Heart right ventricle (tissue), 16 donors: ENCODE results near the gene SLC38A3. TPM values are rescaled to one million over a fixed set of nuclear protein-coding genes. Genes with fewer than 3 reads are reported as not detected.

Experiments
- ATAC-seq, 8 donors: fragments of 200-7000 bp; cut with Tn5 transposase; one replicate each; pipeline ENCODE4 v1.9.1; 2020; ENCODE audit warnings: mild to moderate bottlenecking in 8 of 8, moderate library complexity in 8 of 8, moderate number of reproducible peaks in 1 of 8
- DNase-seq, 2 donors: peaks; one replicate each; pipeline ENCODE4 v3.0.0-alpha.2; 2020
- H3K27ac ChIP-seq, 10 donors: fragments of 200-600 bp; sonication (generic) in 2 of 10; one replicate each; pipeline versions ENCODE4 v1.5.0 to v1.8.0; 2020 to 2022; ENCODE audit warnings: mild to moderate bottlenecking in 3 of 10
- H3K27me3 ChIP-seq, 7 donors: fragments of 200-600 bp; one replicate each; pipeline ENCODE4 v1.8.0; 2021 to 2022; ENCODE audit warnings: mild to moderate bottlenecking in 2 of 7
- H3K36me3 ChIP-seq, 9 donors: fragments of 200-600 bp; sonication (generic) in 1 of 9; one replicate each; pipeline versions ENCODE4 v1.5.0 to v1.8.0; 2020 to 2022; ENCODE audit warnings: mild to moderate bottlenecking in 2 of 9
- H3K4me1 ChIP-seq, 9 donors: fragments of 200-600 bp; sonication (generic) in 1 of 9; one replicate each; pipeline versions ENCODE4 v1.5.0 to v1.8.0; 2020 to 2022; ENCODE audit warnings: mild to moderate bottlenecking in 4 of 9
- H3K4me3 ChIP-seq, 10 donors: fragments of 200-600 bp; sonication (generic) in 2 of 10; one replicate each; pipeline versions ENCODE4 v1.5.0 to v1.8.0; 2020 to 2022; ENCODE audit warnings: mild to moderate bottlenecking in 7 of 10, moderate library complexity in 2 of 10
- H3K9me3 ChIP-seq, 11 donors: fragments of 200-600 bp in 10 of 11; sonication (generic) in 2 of 11; one replicate each; pipeline versions ENCODE4 v1.5.0 to v1.8.0; 2013 to 2022; ENCODE audit warnings: mild to moderate bottlenecking in 2 of 11, control low read depth in 1 of 11, moderate library complexity in 1 of 11
- WGBS, 2 donors: extraction: QIAGEN DNeasy Blood & Tissue Kit; methylation state at CpG; one replicate each; pipeline ENCODE4 v1.1.7; 2013; ENCODE audit warnings: inconsistent platforms in 1 of 2; 5-methylcytosine and 5-hydroxymethylcytosine counted together
- intact Hi-C, 10 donors: fragments of 100-400 bp; cut with DNase I; formaldehyde crosslinking; loops; one replicate each; pipeline versions ENCODE4 v1.11.1 to v1.14.2; 2022
- polyA plus RNA-seq, 2 donors: library from polyadenylated mRNA; stranded (reverse); fragments of 200-250 nt; gene quantifications; one replicate each; pipeline ENCODE4 v1.2.3, GENCODE V29; 2013
- total RNA-seq, 10 donors: library from RNA; stranded (reverse); fragmentation: NEBNext Ultra II Directional in 3 of 10; extraction: Animal tissue kit (Norgen Biotek cat#: 25700) in 3 of 10; gene quantifications; one replicate each; pipeline versions ENCODE4 v1.2.1 to v1.2.4, GENCODE V29; 2021 to 2023
- TF ChIP-seq, protein P1 (sequence below), 9 donors: fragments of 200-600 bp; sonication (generic) in 2 of 9; IDR thresholded peaks; one replicate each; pipeline versions ENCODE4 v1.5.0 to v1.8.0; 2021 to 2022; ENCODE audit warnings: antibody characterized with exemption in 9 of 9, mild to moderate bottlenecking in 5 of 9, moderate library complexity in 1 of 9
- donor health status: Arrhythmogenic right ventricular cardiomyopathy.
- donor health status: ischemic (EF 13 %, LVEDD 7.1; RV severe dilation, severe dysfunction).
- donor health status: healthy with polysubstance abuse.
- donor health status: DM: no; HTN: yes; CAD: no.
- donor health status: DM: no; HTN: no; CAD: no.
- donor health status: ischemic (EF 25% LVEDD 6.9; RV normal size, moderate dysfunction).
- donor health status: ischemic (EF 25% LVEDD 5.7; RV mildly dilated, moderate dysfunction).
- donor health status: healthy.
- donor health status: DM: yes; HTN: yes; CAD: no.
- donor health status: Ischemic cardiomyopathy.
- donor health status: ischemic (EF 35%, LVEDD 5.7; RV mildly dilated, moderate dysfunction).
- donor health status: nonischemic (EF 11% LVEDD 7.7; RV severe dilation, severe dysfunction).
- donor health status: DM: yes; HTN: yes; CAD: no.
- donor health status: PGD.
- donor health status: ischemic (EF 29% LVEDD 5.4; RV normal size, mild dysfunction).
- donor health status: nonischemic (EF 23%, LVEDD 6.1; RV moderate dilation, normal function).

Gene SLC38A3
- total and polyA plus RNA-seq, 12 donors, result 1.4 to 16.4 (median 11.2) TPM

GRCh38 chr3:50192689-50193141 lies 12.4 kb upstream of the SLC38A3 start:
- peaks cover 0 to 1% (median 0%) of the 10 kb centered on the region in 9 donors for H3K36me3 ChIP-seq
- peaks cover 17 to 44% (median 31%) of the 10 kb centered on the region in 7 donors for H3K27me3 ChIP-seq
- intact Hi-C loops, result loop anchor here in 7 of 10 donors (1.0 to 5.0 kb wide), 6 partner anchors 34 to 82 kb away; no protein-coding TSS in a partner anchor
- DNase-seq (peak; percentile 61 to 74), ATAC-seq (peak in 4 of 8 donors; percentile 22 to 43 (median 33))
- no peak overlapping the region for H3K4me3 ChIP-seq
- no peak overlapping the region for H3K27ac ChIP-seq
- TF ChIP-seq, protein P1, sequence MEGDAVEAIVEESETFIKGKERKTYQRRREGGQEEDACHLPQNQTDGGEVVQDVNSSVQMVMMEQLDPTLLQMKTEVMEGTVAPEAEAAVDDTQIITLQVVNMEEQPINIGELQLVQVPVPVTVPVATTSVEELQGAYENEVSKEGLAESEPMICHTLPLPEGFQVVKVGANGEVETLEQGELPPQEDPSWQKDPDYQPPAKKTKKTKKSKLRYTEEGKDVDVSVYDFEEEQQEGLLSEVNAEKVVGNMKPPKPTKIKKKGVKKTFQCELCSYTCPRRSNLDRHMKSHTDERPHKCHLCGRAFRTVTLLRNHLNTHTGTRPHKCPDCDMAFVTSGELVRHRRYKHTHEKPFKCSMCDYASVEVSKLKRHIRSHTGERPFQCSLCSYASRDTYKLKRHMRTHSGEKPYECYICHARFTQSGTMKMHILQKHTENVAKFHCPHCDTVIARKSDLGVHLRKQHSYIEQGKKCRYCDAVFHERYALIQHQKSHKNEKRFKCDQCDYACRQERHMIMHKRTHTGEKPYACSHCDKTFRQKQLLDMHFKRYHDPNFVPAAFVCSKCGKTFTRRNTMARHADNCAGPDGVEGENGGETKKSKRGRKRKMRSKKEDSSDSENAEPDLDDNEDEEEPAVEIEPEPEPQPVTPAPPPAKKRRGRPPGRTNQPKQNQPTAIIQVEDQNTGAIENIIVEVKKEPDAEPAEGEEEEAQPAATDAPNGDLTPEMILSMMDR (IDR thresholded peaks at IDR 0.05), result peak; percentile 84 to 93 (median 88)
- peaks cover 0 to 28% (median 21%) of the 10 kb centered on the region in 9 donors for H3K4me1 ChIP-seq
- WGBS, 2 donors, result 10 to 11% methylated on average over 21 of the region's 21 CpGs
- no peaks in the 10 kb centered on the region for H3K9me3 ChIP-seq

DNA sequence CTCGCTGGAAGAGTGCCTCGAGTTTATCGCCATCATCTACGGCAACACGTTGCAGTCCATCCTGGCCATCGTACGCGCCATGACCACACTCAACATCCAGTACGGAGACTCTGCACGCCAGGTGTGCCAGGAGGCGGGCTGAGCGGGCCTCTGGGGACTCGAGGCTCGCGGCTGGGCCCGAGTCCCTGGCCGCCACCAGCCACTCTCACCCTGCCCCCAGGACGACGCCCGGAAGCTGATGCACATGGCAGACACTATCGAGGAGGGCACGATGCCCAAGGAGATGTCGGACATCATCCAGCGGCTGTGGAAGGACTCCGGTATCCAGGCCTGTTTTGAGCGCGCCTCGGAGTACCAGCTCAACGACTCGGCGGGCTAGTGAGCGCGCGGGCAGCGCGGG lies 11.8 kb upstream of the SLC38A3 start:
- intact Hi-C loops, result loop anchor here in 4 of 10 donors (2.0 to 5.0 kb wide), 4 partner anchors 34 to 82 kb away; no protein-coding TSS in a partner anchor
- H3K36me3 ChIP-seq, result no peaks in the 10 kb centered on the region
- no peak overlapping the region for H3K4me3 ChIP-seq
- ATAC-seq (no peak), DNase-seq (no peak)
- H3K27ac ChIP-seq, result no peak overlapping the region
- H3K4me1 ChIP-seq, result peaks cover 0 to 28% (median 21%) of the 10 kb centered on the region in 9 donors
- H3K27me3 ChIP-seq, result peaks cover 17 to 47% (median 35%) of the 10 kb centered on the region in 7 donors
- WGBS, 2 donors, result 40 to 46% methylated on average over 36 of the region's 36 CpGs
- no peaks in the 10 kb centered on the region for H3K9me3 ChIP-seq
- TF ChIP-seq, protein P1 (IDR thresholded peaks at IDR 0.05), result no peak

GRCh38 chr3:50193746-50194127 lies 11.3 kb upstream of the SLC38A3 start:
- no peaks in the 10 kb centered on the region for H3K9me3 ChIP-seq
- 23 to 24% methylated on average over 33 to 34 of the region's 34 CpGs for WGBS, 2 donors
- H3K4me1 ChIP-seq, result peaks cover 0 to 28% (median 21%) of the 10 kb centered on the region in 9 donors
- no peak overlapping the region for H3K4me3 ChIP-seq
- intact Hi-C loops, result loop anchor here (1.0 to 5.0 kb wide), 7 partner anchors 31 to 81 kb away; no protein-coding TSS in a partner anchor
- TF ChIP-seq, protein P1 (IDR thresholded peaks at IDR 0.05), result no peak
- no peak overlapping the region for H3K27ac ChIP-seq
- H3K36me3 ChIP-seq, result no peaks in the 10 kb centered on the region
- DNase-seq (no peak), ATAC-seq (no peak)
- H3K27me3 ChIP-seq, result peaks cover 17 to 52% (median 36%) of the 10 kb centered on the region in 7 donors

DNA sequence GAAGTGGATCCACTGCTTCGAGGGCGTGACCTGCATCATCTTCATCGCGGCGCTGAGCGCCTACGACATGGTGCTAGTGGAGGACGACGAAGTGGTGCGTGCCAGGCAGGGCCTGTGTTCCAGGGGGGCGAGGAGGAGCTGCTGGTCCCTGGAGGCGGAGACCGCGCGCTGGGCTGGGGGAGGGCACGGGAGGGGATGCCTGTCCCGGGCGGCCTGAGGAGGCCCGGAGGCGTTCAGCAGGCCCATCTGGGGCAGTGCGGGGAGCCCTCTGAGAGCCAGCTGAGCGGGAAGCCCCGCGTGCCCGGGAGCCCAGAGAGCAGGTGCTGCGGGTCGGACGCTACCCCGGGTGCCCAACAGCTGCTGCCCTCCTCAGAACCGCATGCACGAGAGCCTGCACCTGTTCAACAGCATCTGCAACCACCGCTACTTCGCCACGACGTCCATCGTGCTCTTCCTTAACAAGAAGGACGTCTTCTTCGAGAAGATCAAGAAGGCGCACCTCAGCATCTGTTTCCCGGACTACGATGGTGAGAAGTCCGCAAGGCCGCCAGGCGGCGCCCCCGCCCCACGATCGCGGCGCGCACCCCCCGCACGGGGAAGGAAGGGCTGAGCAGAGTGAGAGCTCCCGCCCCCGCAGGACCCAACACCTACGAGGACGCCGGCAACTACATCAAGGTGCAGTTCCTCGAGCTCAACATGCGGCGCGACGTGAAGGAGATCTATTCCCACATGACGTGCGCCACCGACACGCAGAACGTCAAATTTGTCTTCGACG lies 10.8 kb upstream of the SLC38A3 start:
- H3K36me3 ChIP-seq, result no peaks in the 10 kb centered on the region
- no peak overlapping the region for H3K27ac ChIP-seq
- ATAC-seq (peak; percentile 56 to 81 (median 77)), DNase-seq (peak; percentile 63 to 78)
- intact Hi-C loops, result loop anchor here in 9 of 10 donors (1.0 to 5.0 kb wide), 6 partner anchors 30 to 78 kb away; no protein-coding TSS in a partner anchor
- H3K9me3 ChIP-seq, result no peaks in the 10 kb centered on the region
- 10% methylated on average over 69 to 70 of the region's 70 CpGs for WGBS, 2 donors
- peaks cover 17 to 56% (median 36%) of the 10 kb centered on the region in 7 donors for H3K27me3 ChIP-seq
- H3K4me1 ChIP-seq, result peaks cover 0 to 28% (median 21%) of the 10 kb centered on the region in 9 donors
- TF ChIP-seq, protein P1 (IDR thresholded peaks at IDR 0.05), result peak; percentile 53 to 92 (median 83)
- H3K4me3 ChIP-seq, result peak overlapping the region in 5 of 10 donors; percentile 7 to 32 (median 18)
